Vagina (tissue), 2 donors: ENCODE measurements around the gene LY6G5C. TPM values are rescaled to one million over a fixed set of nuclear protein-coding genes. Genes with fewer than 3 reads are reported as not detected.

Experiments used
- DNase-seq, 2 donors: peaks; one replicate each; pipeline ENCODE4 v3.0.0-alpha.2; 2017; ENCODE audit errors: extremely low spot score in 2 of 2
- H3K27ac ChIP-seq: fragments of 200-600 bp; sonication (generic); one replicate; pipeline ENCODE4 v1.5.1; 2019
- H3K27me3 ChIP-seq: fragments of 200-600 bp; sonication (generic); one replicate; pipeline ENCODE4 v1.5.1; 2019
- H3K36me3 ChIP-seq, 2 donors: fragments of 200-600 bp; sonication (generic); one replicate each; pipeline ENCODE4 v1.5.1; 2017 to 2019
- H3K4me1 ChIP-seq: fragments of 200-600 bp; sonication (generic); one replicate; pipeline ENCODE4 v1.5.1; 2019
- H3K4me3 ChIP-seq, 2 donors: fragments of 200-600 bp; sonication (generic); 1 replicate in 1 of 2; 2 replicates in 1 of 2; pipeline ENCODE4 v1.5.1; 2016 to 2019
- H3K9me3 ChIP-seq: fragments of 200-600 bp; sonication (generic); one replicate; pipeline ENCODE4 v1.5.1; 2019
- CTCF ChIP-seq, 3 experiments: fragments of 450-650 bp in 2 of 3; fragments of 200-600 bp in 1 of 3; sonication (generic) in 1 of 3; IDR thresholded peaks; one replicate each; pipeline ENCODE4 v1.5.1; 2017 to 2019; ENCODE audit warnings: antibody characterized with exemption in 3 of 3, mild to moderate bottlenecking in 2 of 3, moderate library complexity in 2 of 3
- POLR2A ChIP-seq, 2 donors: fragments of 450-650 bp; IDR thresholded peaks; one replicate each; pipeline ENCODE4 v1.6.1; 2017; ENCODE audit warnings: antibody characterized with exemption in 2 of 2, mild to moderate bottlenecking in 2 of 2, moderate library complexity in 2 of 2
- POLR2AphosphoS5 ChIP-seq, 2 donors: sonication (generic); formaldehyde crosslinking; IDR thresholded peaks; one replicate each; pipeline ENCODE4 v1.9.0; 2017; ENCODE audit warnings: antibody characterized with exemption in 2 of 2, mild to moderate bottlenecking in 2 of 2, low read depth in 1 of 2; ENCODE audit not compliant: insufficient read depth in 1 of 2
- intact Hi-C: fragments of 100-400 bp; cut with DNase I; formaldehyde crosslinking; loops from one replicate; pipeline ENCODE4 v1.15.1; 2023
- total RNA-seq: library from RNA; depleted of rRNA; stranded (reverse); fragments of >200 nt; gene quantifications from one replicate; pipeline ENCODE4 v1.2.3, GENCODE V29; 2016

LY6G5C gene
- total RNA-seq, 1 donor from 2014 or later = 1.7 TPM

GRCh38 chr6:31645325-31645724 is 35.5 kb downstream of the LY6G5C start:
- peaks cover 4% of the 10 kb centered on the region for H3K4me1 ChIP-seq
- H3K27ac ChIP-seq = no peak overlapping the region
- no peaks in the 10 kb centered on the region for H3K9me3 ChIP-seq
- intact Hi-C loops = no loop called here
- no peak for TF ChIP-seq POLR2A (IDR thresholded peaks at IDR 0.05)
- no peak for TF ChIP-seq CTCF (IDR thresholded peaks at IDR 0.05)
- no peak for TF ChIP-seq POLR2AphosphoS5 (IDR thresholded peaks at IDR 0.05; ENCODE audit: insufficient read depth in 1 of 2, low read depth in 1 of 2)
- no peak for DNase-seq
- H3K36me3 ChIP-seq = peaks cover 0 to 91% of the 10 kb centered on the region in 2 donors
- H3K27me3 ChIP-seq = no peaks in the 10 kb centered on the region
- no peak overlapping the region for H3K4me3 ChIP-seq

- H3K4me1 ChIP-seq = no peaks in the 10 kb centered on the region
- intact Hi-C loops = no loop called here
- no peak for TF ChIP-seq POLR2A (IDR thresholded peaks at IDR 0.05)
- no peak for TF ChIP-seq POLR2AphosphoS5 (IDR thresholded peaks at IDR 0.05; ENCODE audit: insufficient read depth in 1 of 2, low read depth in 1 of 2)
- TF ChIP-seq CTCF (IDR thresholded peaks at IDR 0.05) = no peak
Observed at GRCh38 chr6:31643818-31644454, 36.9 kb downstream of the LY6G5C start.

GRCh38 chr6:31642798-31643570 is 37.9 kb downstream of the LY6G5C start:
- no peak for TF ChIP-seq POLR2AphosphoS5 (IDR thresholded peaks at IDR 0.05; ENCODE audit: insufficient read depth in 1 of 2, low read depth in 1 of 2)
- TF ChIP-seq POLR2A (IDR thresholded peaks at IDR 0.05) = no peak
- no peak for TF ChIP-seq CTCF (IDR thresholded peaks at IDR 0.05)
- H3K4me1 ChIP-seq = no peaks in the 10 kb centered on the region
- no peak overlapping the region for H3K27ac ChIP-seq
- no peak for DNase-seq
- H3K4me3 ChIP-seq = no peak overlapping the region
- intact Hi-C loops = no loop called here
- no peaks in the 10 kb centered on the region for H3K9me3 ChIP-seq
- no peaks in the 10 kb centered on the region for H3K27me3 ChIP-seq
- peaks cover 0 to 95% of the 10 kb centered on the region in 2 donors for H3K36me3 ChIP-seq

More at GRCh38 chr6:31643818-31644454, 36.9 kb downstream of the LY6G5C start:
- Histone ChIP-seq H3K9me3 (no peaks in the 10 kb centered on the region), H3K27ac (no peak overlapping the region), H3K27me3 (no peaks in the 10 kb centered on the region), H3K36me3 (peaks cover 0 to 98% of the 10 kb centered on the region in 2 donors), H3K4me3 (no peak overlapping the region)
- no peak for DNase-seq

- peaks cover 0 to 95% of the 10 kb centered on the region in 2 donors for H3K36me3 ChIP-seq
- H3K4me1 ChIP-seq = no peaks in the 10 kb centered on the region
- H3K27me3 ChIP-seq = no peaks in the 10 kb centered on the region
- H3K27ac ChIP-seq = no peak overlapping the region
- no peaks in the 10 kb centered on the region for H3K9me3 ChIP-seq
- intact Hi-C loops = no loop called here
- no peak for TF ChIP-seq POLR2AphosphoS5 (IDR thresholded peaks at IDR 0.05; ENCODE audit: insufficient read depth in 1 of 2, low read depth in 1 of 2)
- DNase-seq = no peak
- H3K4me3 ChIP-seq = no peak overlapping the region
Observed at GRCh38 chr6:31641370-31641769, 39.5 kb downstream of the LY6G5C start.

- H3K27ac ChIP-seq = no peak overlapping the region
- H3K4me1 ChIP-seq = no peaks in the 10 kb centered on the region
- H3K36me3 ChIP-seq = peaks cover 0 to 95% of the 10 kb centered on the region in 2 donors
- no peaks in the 10 kb centered on the region for H3K9me3 ChIP-seq
- H3K27me3 ChIP-seq = no peaks in the 10 kb centered on the region
- intact Hi-C loops = no loop called here
- H3K4me3 ChIP-seq = no peak overlapping the region
- DNase-seq = no peak
- TF ChIP-seq POLR2A (IDR thresholded peaks at IDR 0.05) (no peak), CTCF (IDR thresholded peaks at IDR 0.05) (no peak), POLR2AphosphoS5 (IDR thresholded peaks at IDR 0.05; ENCODE audit: insufficient read depth in 1 of 2, low read depth in 1 of 2) (no peak)
Observed at GRCh38 chr6:31640612-31641011, 40.3 kb downstream of the LY6G5C start.
